H1 (cell line): ENCODE data around the gene MATN1. TPM values are rescaled to one million over a fixed set of nuclear protein-coding genes. Genes with fewer than 3 reads are reported as not detected.

Source experiments
- CTCF ChIA-PET: fragments of 300-600 bp; sonication (Branson Sonifier 250); formaldehyde crosslinking; loops from one replicate; lab custom pipeline; 2021; ENCODE audit not compliant: partially characterized antibody; lab: Charles Lee
- POLR2A ChIA-PET: fragments of 300-600 bp; sonication (Branson Sonifier 250); formaldehyde crosslinking; loops from one replicate; lab custom pipeline; 2021; ENCODE audit warnings: inconsistent platforms; ENCODE audit not compliant: partially characterized antibody; lab: Charles Lee
- DNase-seq, 2 experiments: peaks; one replicate each; pipeline versions ENCODE4 v3.0.0 to v3.0.0-alpha.2; 2010 to 2022; ENCODE audit warnings: low spot score in 2 of 2, low read depth in 1 of 2, mixed read lengths in 1 of 2
- FAIRE-seq: peaks from 2 replicates; lab custom pipeline; 2011; peaks lifted over from hg19 to GRCh38; lab: Jason Lieb, UNC
- H2AFZ ChIP-seq: 2 replicates; pipeline ENCODE4 v1.8.1; 2012; ENCODE audit warnings: low read length, inconsistent platforms
- H2AK5ac ChIP-seq: 2 replicates; pipeline ENCODE4 v1.6.1; 2013; ENCODE audit warnings: low read depth, low read length
- H2BK120ac ChIP-seq: replicated peaks from 2 replicates; pipeline ENCODE3; 2013; ENCODE audit warnings: low read depth, low read length, inconsistent platforms
- H2BK12ac ChIP-seq: 2 replicates; pipeline ENCODE4 v1.6.1; 2013; ENCODE audit warnings: low read depth, low read length
- H2BK15ac ChIP-seq: 2 replicates; pipeline ENCODE4 v1.6.1; 2013; ENCODE audit warnings: low read length
- H2BK20ac ChIP-seq: 2 replicates; pipeline ENCODE4 v1.6.1; 2013; ENCODE audit warnings: low read length
- H2BK5ac ChIP-seq: 2 replicates; pipeline ENCODE4 v1.6.1; 2013; ENCODE audit warnings: low read depth, low read length
- H3K14ac ChIP-seq: 2 replicates; pipeline ENCODE4 v1.6.1; 2013; ENCODE audit warnings: inconsistent platforms; ENCODE audit not compliant: insufficient read length
- H3K18ac ChIP-seq: 2 replicates; pipeline ENCODE4 v1.6.1; 2013; ENCODE audit warnings: low read length; ENCODE audit errors: extremely low read depth
- H3K23ac ChIP-seq: 2 replicates; pipeline ENCODE4 v1.6.1; 2013; ENCODE audit warnings: inconsistent platforms; ENCODE audit not compliant: insufficient read length
- H3K23me2 ChIP-seq: 2 replicates; pipeline ENCODE4 v1.6.1; 2013; ENCODE audit warnings: low read depth, low read length
- H3K27ac ChIP-seq: 2 replicates; pipeline ENCODE4 v1.6.1; 2011; ENCODE audit warnings: low read depth, low read length, inconsistent platforms
- H3K27me3 ChIP-seq, 4 experiments: replicated peaks in 1 of 4; 1 replicate in 1 of 4; 2 replicates in 3 of 4; pipeline versions ENCODE4 v1.6.1 to v1.8.1; 2011 to 2013; ENCODE audit warnings: low read length in 3 of 4, mild to moderate bottlenecking in 3 of 4, inconsistent platforms in 2 of 4, mixed read lengths in 2 of 4, moderate library complexity in 1 of 4; ENCODE audit not compliant: control insufficient read depth in 3 of 4, insufficient read depth in 3 of 4; ENCODE audit errors: extremely low read depth in 1 of 4
- H3K36me3 ChIP-seq, 4 experiments: 2 replicates each; pipeline versions ENCODE4 v1.6.1 to v1.8.1; 2011 to 2013; ENCODE audit warnings: mild to moderate bottlenecking in 4 of 4, low read length in 3 of 4, moderate library complexity in 2 of 4, control low read depth in 1 of 4, inconsistent platforms in 1 of 4; ENCODE audit not compliant: insufficient read depth in 4 of 4, control insufficient read depth in 2 of 4
- H3K4ac ChIP-seq: replicated peaks from 2 replicates; pipeline ENCODE3; 2013; ENCODE audit warnings: low read length, low read depth, mixed read lengths, inconsistent platforms; ENCODE audit not compliant: insufficient read length
- H3K4me1 ChIP-seq, 4 experiments: replicated peaks in 1 of 4; 1 replicate in 1 of 4; 2 replicates in 3 of 4; pipeline versions ENCODE4 v1.6.1 to v1.8.1; 2011 to 2013; ENCODE audit warnings: low read length in 3 of 4, inconsistent platforms in 2 of 4, mixed read lengths in 1 of 4; ENCODE audit not compliant: insufficient read depth in 4 of 4, control insufficient read depth in 3 of 4
- H3K4me2 ChIP-seq, 2 experiments: 2 replicates each; pipeline versions ENCODE4 v1.6.1 to v1.8.1; 2011 to 2013; ENCODE audit warnings: low read depth in 2 of 2, low read length in 2 of 2, control low read depth in 1 of 2, inconsistent platforms in 1 of 2, mild to moderate bottlenecking in 1 of 2; ENCODE audit not compliant: insufficient read depth in 1 of 2
- H3K4me3 ChIP-seq, 4 experiments: fragments of 200-600, 300-600 bp in 1 of 4; sonication (generic), shearing (Covaris generic), sonication (Bioruptor Twin) in 1 of 4; 2 replicates each; pipeline versions ENCODE4 v1.5.1 to v1.8.1; 2011 to 2016; ENCODE audit warnings: low read length in 4 of 4, low read depth in 3 of 4, control low read depth in 2 of 4, inconsistent platforms in 2 of 4, mild to moderate bottlenecking in 2 of 4, mixed read lengths in 1 of 4, moderate library complexity in 1 of 4; ENCODE audit not compliant: insufficient read depth in 2 of 4; ENCODE audit errors: extremely low read depth in 1 of 4
- H3K56ac ChIP-seq: replicated peaks from 2 replicates; pipeline ENCODE3; 2013; ENCODE audit warnings: low read depth, mild to moderate bottlenecking, mixed read lengths, low read length, inconsistent platforms; ENCODE audit not compliant: insufficient read length
- H3K79me1 ChIP-seq: 2 replicates; pipeline ENCODE4 v1.6.1; 2013; ENCODE audit warnings: low read depth, low read length, control low read depth
- H3K79me2 ChIP-seq, 2 experiments: 2 replicates each; pipeline versions ENCODE4 v1.6.1 to v1.8.1; 2012 to 2013; ENCODE audit warnings: low read length in 2 of 2, mild to moderate bottlenecking in 2 of 2, inconsistent platforms in 1 of 2; ENCODE audit not compliant: insufficient read depth in 2 of 2, control insufficient read depth in 1 of 2
- H3K9ac ChIP-seq, 4 experiments: replicated peaks in 1 of 4; 1 replicate in 1 of 4; 2 replicates in 3 of 4; pipeline versions ENCODE4 v1.6.1 to v1.8.1; 2011 to 2013; ENCODE audit warnings: low read depth in 3 of 4, low read length in 3 of 4, control low read depth in 2 of 4, mild to moderate bottlenecking in 2 of 4, moderate library complexity in 2 of 4, inconsistent platforms in 1 of 4; ENCODE audit errors: extremely low read depth in 1 of 4
- H3K9me3 ChIP-seq, 2 experiments: 2 replicates each; pipeline versions ENCODE4 v1.6.1 to v1.8.1; 2012 to 2013; ENCODE audit warnings: mild to moderate bottlenecking in 2 of 2, moderate library complexity in 2 of 2, control low read depth in 1 of 2, inconsistent platforms in 1 of 2, low read depth in 1 of 2, low read length in 1 of 2, mixed read lengths in 1 of 2; ENCODE audit not compliant: insufficient read depth in 2 of 2
- H4K20me1 ChIP-seq, 2 experiments: replicated peaks in 1 of 2; 2 replicates each; pipeline versions ENCODE3 to v1.8.1; 2011 to 2013; ENCODE audit warnings: inconsistent platforms in 2 of 2, low read length in 2 of 2, mild to moderate bottlenecking in 1 of 2; ENCODE audit not compliant: insufficient read depth in 2 of 2, control insufficient read depth in 1 of 2
- H4K5ac ChIP-seq: 2 replicates; pipeline ENCODE4 v1.6.1; 2013; ENCODE audit warnings: low read length, low read depth, mixed read lengths, inconsistent platforms; ENCODE audit not compliant: insufficient read length
- H4K8ac ChIP-seq: 2 replicates; pipeline ENCODE4 v1.8.0; 2013; ENCODE audit warnings: mild to moderate bottlenecking, moderate library complexity, low read length, inconsistent platforms; ENCODE audit not compliant: insufficient read depth; ENCODE audit errors: extremely low read depth
- H4K91ac ChIP-seq: replicated peaks from 2 replicates; pipeline ENCODE3; 2013; ENCODE audit warnings: low read length, mixed read lengths, inconsistent platforms; ENCODE audit not compliant: insufficient read length
- CBX8 ChIP-seq: fragments of 300-800, 300-1000 bp; sonication (generic); IDR thresholded peaks from 2 replicates; pipeline ENCODE4 v1.7.1; 2016; ENCODE audit warnings: low read depth, low read length, borderline replicate concordance
- CTBP2 ChIP-seq: IDR thresholded peaks from 2 replicates; pipeline ENCODE4 v1.7.0; 2011; ENCODE audit warnings: borderline replicate concordance, mild to moderate bottlenecking, moderate library complexity, mixed read lengths, low read length; ENCODE audit not compliant: insufficient read depth, insufficient read length
- HDAC2 ChIP-seq, 2 experiments: fragments of 300-600 bp in 1 of 2; sonication (generic) in 1 of 2; IDR thresholded peaks; 2 replicates each; pipeline ENCODE4 v1.6.1; 2011 to 2012; ENCODE audit warnings: low read depth in 2 of 2, low read length in 2 of 2, mild to moderate bottlenecking in 2 of 2, moderate library complexity in 2 of 2, borderline replicate concordance in 1 of 2, inconsistent platforms in 1 of 2
- MAFK ChIP-seq: IDR thresholded peaks from 2 replicates; pipeline ENCODE4 v1.6.1; 2012; ENCODE audit warnings: low read depth, mild to moderate bottlenecking, improper control_type of control experiment, low read length
- SAP30 ChIP-seq: fragments of 300-600 bp; sonication (generic); IDR thresholded peaks from 2 replicates; pipeline ENCODE4 v1.7.1; 2012; ENCODE audit warnings: low read length, moderate library complexity, mild to moderate bottlenecking, inconsistent platforms; ENCODE audit not compliant: insufficient read depth, insufficient replicate concordance
- SIRT6 ChIP-seq: IDR thresholded peaks from one replicate; pipeline ENCODE4 v1.7.1; 2012; ENCODE audit warnings: low read length, inconsistent platforms
- SIX5 ChIP-seq: IDR thresholded peaks from 2 replicates; pipeline ENCODE4 v1.6.1; 2011; ENCODE audit warnings: mild to moderate bottlenecking, low read depth, low read length
- SRF ChIP-seq: IDR thresholded peaks from 2 replicates; pipeline ENCODE4 v1.6.1; 2011; ENCODE audit warnings: mild to moderate bottlenecking, low read depth, low read length, moderate library complexity
- TBP ChIP-seq: IDR thresholded peaks from 2 replicates; pipeline ENCODE4 v1.6.1; 2011; ENCODE audit warnings: low read depth, low read length, improper control_type of control experiment
- polyA plus RNA-seq, 7 experiments: library from polyadenylated mRNA; depleted of rRNA in 3 of 7; stranded (reverse) in 5 of 7; unstranded in 2 of 7; fragments of >200 nt in 5 of 7; fragments of 200-250 nt in 2 of 7; gene quantifications; 1 replicate in 5 of 7; 2 replicates in 1 of 7; 4 replicates in 1 of 7; pipeline versions ENCODE4 v1.2.1 to v1.2.3, GENCODE V29; 2011 to 2013; ENCODE audit warnings: missing spikeins in 2 of 7, mixed read lengths in 2 of 7
- total RNA-seq: library from RNA; stranded (reverse); fragmentation: NEBNext Ultra II Directional; extraction: Animal tissue kit (Norgen Biotek cat#: 25700); gene quantifications from 2 replicates; pipeline ENCODE4 v1.2.1, GENCODE V29; 2021

MATN1 gene
- total and polyA plus RNA-seq, 2 of the 8 experiments (the other 6 are each of a cell fraction or from before 2014, with no cell fraction given) = 0.12 to 0.28 TPM

GRCh38 chr1:30758785-30759380 is 35.5 kb upstream of the MATN1 start:
- no peak overlapping the region for H3K56ac ChIP-seq
- no peaks in the 10 kb centered on the region for H3K36me3 ChIP-seq
- no peak overlapping the region for H3K4me2 ChIP-seq
- no peaks in the 10 kb centered on the region for H3K79me1 ChIP-seq
- H3K27ac ChIP-seq = no peak overlapping the region
- H3K14ac ChIP-seq = no peak overlapping the region
- H3K4ac ChIP-seq = no peak overlapping the region
- no peaks in the 10 kb centered on the region for H3K79me2 ChIP-seq
- ChIA-PET CTCF (interaction anchor here (0.6 to 55.1 kb wide), 8 partner anchors 7 to 1418 kb away, joined by 3 to 1640 read pairs (median 3); partner anchors contain the start of genes LAPTM5 and MATN1), POLR2A (interaction anchor here (1.3 kb wide), 1 partner anchor 31 kb away, joined by 3 read pairs; no protein-coding TSS in a partner anchor)
- H4K91ac ChIP-seq = no peak overlapping the region
- no peak for DNase-seq
- no peaks in the 10 kb centered on the region; the same call in 1 of the 2 replicates for H3K23me2 ChIP-seq
- H3K23ac ChIP-seq = no peak overlapping the region
- H3K27me3 ChIP-seq = no peaks in the 10 kb centered on the region
- H2BK20ac ChIP-seq = no peak overlapping the region
- H2BK12ac ChIP-seq = no peak overlapping the region
- H2AFZ ChIP-seq = no peak overlapping the region
- H3K9me3 ChIP-seq = no peaks in the 10 kb centered on the region
- H2BK120ac ChIP-seq = no peak overlapping the region
- peaks cover 0 to 8% (median 2%) of the 10 kb centered on the region in 4 experiments; a peak in 4 of 7 replicates for H3K4me1 ChIP-seq
- no peak overlapping the region for H3K9ac ChIP-seq
- no peak overlapping the region for H3K18ac ChIP-seq
- H3K4me3 ChIP-seq = no peak overlapping the region
- no peak overlapping the region for H2BK5ac ChIP-seq
- H2BK15ac ChIP-seq = no peak overlapping the region
- no peak for FAIRE-seq
- H2AK5ac ChIP-seq = no peak overlapping the region
- H4K20me1 ChIP-seq = no peaks in the 10 kb centered on the region
- no peak overlapping the region for H4K8ac ChIP-seq
- no peak overlapping the region for H4K5ac ChIP-seq
- no peak for TF ChIP-seq SAP30
- no peak for TF ChIP-seq CBX8
- no peak for TF ChIP-seq SIX5
- TF ChIP-seq HDAC2 (IDR thresholded peaks at IDR 0.05; ENCODE audit: borderline replicate concordance in 1 of 2, low read depth in 2 of 2, low read length in 2 of 2) = no peak
- TF ChIP-seq SIRT6 = no peak
- no peak for TF ChIP-seq CTBP2
- TF ChIP-seq SRF = no peak
- no peak for TF ChIP-seq MAFK
- TF ChIP-seq TBP = no peak
